ENCODE measurements around the gene UBTD1. TPM values are rescaled to one million over a fixed set of nuclear protein-coding genes. Genes with fewer than 3 reads are reported as not detected.

UBTD1 gene
- polyA plus RNA-seq, 3 donors, result 17.2 to 20.0 (median 19.0) TPM

GRCh38 chr10:97590082-97590747 is 91.5 kb downstream of the UBTD1 start:
- no peak overlapping the region for H3K4me3 Mint-ChIP-seq
- Histone ChIP-seq H3K27me3 (ENCODE audit: control insufficient read depth in 2 of 2, insufficient read depth in 2 of 2, low read length in 2 of 2) (no peaks in the 10 kb centered on the region), H3K9me3 (replicated peaks in 1 of 2; ENCODE audit: control insufficient read depth in 1 of 2, insufficient read depth in 1 of 2, low read length in 2 of 2) (no peaks in the 10 kb centered on the region), H4K20me1 (ENCODE audit: insufficient read depth, low read length) (no peaks in the 10 kb centered on the region), H3K9ac (ENCODE audit: insufficient read depth, low read length, poor library complexity, severe bottlenecking) (no peak overlapping the region), H3K4me1 (ENCODE audit: control insufficient read depth in 1 of 2, insufficient read depth in 2 of 2, low read length in 2 of 2) (no peaks in the 10 kb centered on the region), H3K27ac (ENCODE audit: low read depth in 1 of 2, low read length in 2 of 2) (no peak overlapping the region), H3K36me3 (replicated peaks in 1 of 2; ENCODE audit: control insufficient read depth in 1 of 2, insufficient read depth in 2 of 2, low read length in 2 of 2) (no peaks in the 10 kb centered on the region), H3K4me2 (replicated peaks; ENCODE audit: extremely low read depth, low read length, poor library complexity, severe bottlenecking) (no peak overlapping the region), H3K79me2 (ENCODE audit: insufficient read depth, low read length) (no peaks in the 10 kb centered on the region), H3K4me3 (replicated peaks in 1 of 3; ENCODE audit: low read depth in 2 of 3, low read length in 3 of 3) (no peak overlapping the region), H2AFZ (ENCODE audit: insufficient read depth, low read depth, low read length, poor library complexity, severe bottlenecking) (no peak overlapping the region)
- no peaks in the 10 kb centered on the region for H3K9me3 Mint-ChIP-seq
- H3K27ac Mint-ChIP-seq, result peak overlapping the region in 3 of 7 donors; percentile 1 to 50 (median 50)
- no peak for TF ChIP-seq CTCF (IDR thresholded peaks at IDR 0.05)
- no peaks in the 10 kb centered on the region for H3K36me3 Mint-ChIP-seq
- DNase-seq, result no peak
- WGBS (ENCODE audit: insufficient coverage), result 96% methylated on average over 14 of the region's 15 CpGs
- no peaks in the 10 kb centered on the region for H3K4me1 Mint-ChIP-seq
- intact Hi-C loops (cut with micrococcal nuclease), result no loop called here
- peaks cover 0 to 2% (median 2%) of the 10 kb centered on the region in 3 donors for H3K27me3 Mint-ChIP-seq (ENCODE audit: low read depth in 3 of 3)

GRCh38 chr10:97590748-97591495 is 92.2 kb downstream of the UBTD1 start:
- Histone ChIP-seq H3K4me1 (ENCODE audit: control insufficient read depth in 1 of 2, insufficient read depth in 2 of 2, low read length in 2 of 2) (no peaks in the 10 kb centered on the region), H2AFZ (ENCODE audit: insufficient read depth, low read depth, low read length, poor library complexity, severe bottlenecking) (no peak overlapping the region), H3K9me3 (replicated peaks in 1 of 2; ENCODE audit: control insufficient read depth in 1 of 2, insufficient read depth in 1 of 2, low read length in 2 of 2) (no peaks in the 10 kb centered on the region), H3K9ac (ENCODE audit: insufficient read depth, low read length, poor library complexity, severe bottlenecking) (no peak overlapping the region), H3K27ac (ENCODE audit: low read depth in 1 of 2, low read length in 2 of 2) (no peak overlapping the region), H3K36me3 (replicated peaks in 1 of 2; ENCODE audit: control insufficient read depth in 1 of 2, insufficient read depth in 2 of 2, low read length in 2 of 2) (no peaks in the 10 kb centered on the region), H3K27me3 (ENCODE audit: control insufficient read depth in 2 of 2, insufficient read depth in 2 of 2, low read length in 2 of 2) (no peaks in the 10 kb centered on the region), H3K4me2 (replicated peaks; ENCODE audit: extremely low read depth, low read length, poor library complexity, severe bottlenecking) (no peak overlapping the region), H3K79me2 (ENCODE audit: insufficient read depth, low read length) (no peaks in the 10 kb centered on the region), H4K20me1 (ENCODE audit: insufficient read depth, low read length) (no peaks in the 10 kb centered on the region), H3K4me3 (replicated peaks in 1 of 3; ENCODE audit: low read depth in 2 of 3, low read length in 3 of 3) (no peak overlapping the region)
- WGBS (ENCODE audit: insufficient coverage), result 79% methylated on average over 2 of the region's 5 CpGs
- no peak for DNase-seq
- Mint-ChIP-seq H3K27ac (peak overlapping the region in 1 of 7 donors; percentile 1), H3K27me3 (ENCODE audit: low read depth in 3 of 3) (peaks cover 0 to 2% (median 2%) of the 10 kb centered on the region in 3 donors), H3K4me1 (no peaks in the 10 kb centered on the region), H3K4me3 (no peak overlapping the region), H3K9me3 (no peaks in the 10 kb centered on the region), H3K36me3 (no peaks in the 10 kb centered on the region)
- no peak for TF ChIP-seq CTCF (IDR thresholded peaks at IDR 0.05)
- intact Hi-C loops (cut with micrococcal nuclease), result no loop called here
